T-helper 1 cell (primary cell): Measurements from ENCODE around the gene RAX2.

ENCODE experiments used
- DNase-seq, 5 donors: peaks; one replicate each; pipeline ENCODE4 v3.0.0-alpha.2; 2012 to 2020

The RAX2 gene

DNA sequence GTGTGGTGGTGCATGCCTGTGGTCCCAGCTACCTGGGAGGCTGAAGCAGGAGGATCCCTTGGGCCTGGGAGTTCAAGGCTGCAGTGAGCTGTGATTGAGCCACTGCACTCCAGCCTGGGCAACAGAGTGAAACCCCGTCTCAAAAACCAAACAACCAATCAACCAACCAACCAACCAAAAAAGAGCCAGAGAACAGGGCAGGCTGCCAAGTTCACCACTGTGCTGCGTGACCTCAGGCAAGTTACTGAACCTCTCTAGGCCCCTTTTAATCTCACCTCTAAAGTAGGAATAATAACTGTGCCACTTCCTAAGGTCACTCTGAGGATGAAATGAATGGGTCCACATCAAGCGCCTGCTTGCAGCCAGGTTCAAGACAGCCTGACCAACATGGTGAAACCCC lies 46.9 kb downstream of the RAX2 start:
- no peak for DNase-seq

DNA sequence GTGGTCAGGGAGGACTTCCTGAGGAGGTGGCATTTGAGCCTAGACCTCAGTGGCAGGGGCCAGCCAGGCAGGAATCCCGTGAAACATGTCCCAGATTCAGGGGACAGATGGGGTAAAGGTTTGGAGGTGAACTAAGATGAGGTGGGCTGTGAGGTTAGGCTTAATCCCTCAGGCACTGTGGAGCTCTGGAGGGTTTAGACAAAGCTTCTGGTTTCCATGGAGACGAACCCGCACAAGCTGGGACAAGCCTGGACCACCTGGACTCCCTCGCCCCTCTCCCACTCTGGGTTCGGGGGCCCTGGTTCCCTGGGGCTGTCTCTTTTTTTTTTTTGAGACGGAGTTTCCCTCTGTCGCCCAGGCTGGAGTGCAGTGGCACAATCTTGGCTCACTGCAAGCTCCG lies 48.1 kb downstream of the RAX2 start:
- no peak for DNase-seq

DNA sequence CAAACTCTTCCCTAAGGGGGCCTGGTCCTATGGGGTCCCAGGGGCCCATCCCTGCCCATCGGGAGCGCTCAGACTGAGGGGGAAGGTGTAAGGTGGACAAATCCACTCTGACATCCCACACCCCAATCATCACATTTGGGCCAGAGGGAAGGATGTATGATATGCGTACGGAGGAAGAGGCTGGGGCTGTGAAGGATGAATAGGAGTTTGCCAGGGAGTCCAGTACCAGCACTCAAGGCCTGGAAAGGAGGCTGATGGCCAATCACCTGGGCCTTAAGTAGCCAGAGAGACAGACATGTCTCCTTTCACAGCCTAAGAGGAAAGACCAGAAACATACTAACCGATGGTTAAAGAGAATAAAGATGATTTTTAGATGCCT lies 48.9 kb downstream of the RAX2 start:
- no peak for DNase-seq

DNA sequence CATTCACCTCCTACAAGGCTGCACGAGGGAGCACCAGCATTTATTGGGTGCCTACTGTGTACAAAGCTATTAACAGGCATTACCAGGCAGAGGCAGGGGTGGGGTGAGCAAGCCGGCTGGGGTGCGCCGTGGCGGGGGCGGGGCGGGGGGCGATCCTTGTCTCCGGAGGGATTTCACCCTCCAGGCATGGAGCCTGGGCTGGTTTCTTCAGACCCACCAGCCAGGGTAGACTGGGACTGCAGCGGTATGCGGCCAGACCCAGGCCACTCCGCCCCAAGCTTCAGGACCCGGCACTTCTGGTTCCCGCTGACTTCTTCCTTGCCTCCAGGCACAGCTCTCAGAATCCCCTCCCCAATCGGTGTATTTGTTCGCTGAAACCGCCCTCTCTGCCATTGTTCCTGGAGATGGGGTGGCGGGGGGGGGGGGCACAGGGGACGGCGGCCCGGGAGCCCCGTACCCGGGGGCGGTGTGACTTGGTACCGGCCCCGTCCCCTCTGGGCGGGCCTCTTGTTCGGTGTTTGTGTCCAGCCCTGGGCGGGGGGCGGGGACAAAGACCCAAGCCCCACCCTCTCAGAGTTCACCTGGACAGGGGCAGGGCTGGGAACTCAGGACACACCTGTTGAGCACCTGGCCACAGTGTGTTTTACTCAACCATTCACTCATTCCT lies 49.5 kb downstream of the RAX2 start:
- DNase-seq = no peak

DNA sequence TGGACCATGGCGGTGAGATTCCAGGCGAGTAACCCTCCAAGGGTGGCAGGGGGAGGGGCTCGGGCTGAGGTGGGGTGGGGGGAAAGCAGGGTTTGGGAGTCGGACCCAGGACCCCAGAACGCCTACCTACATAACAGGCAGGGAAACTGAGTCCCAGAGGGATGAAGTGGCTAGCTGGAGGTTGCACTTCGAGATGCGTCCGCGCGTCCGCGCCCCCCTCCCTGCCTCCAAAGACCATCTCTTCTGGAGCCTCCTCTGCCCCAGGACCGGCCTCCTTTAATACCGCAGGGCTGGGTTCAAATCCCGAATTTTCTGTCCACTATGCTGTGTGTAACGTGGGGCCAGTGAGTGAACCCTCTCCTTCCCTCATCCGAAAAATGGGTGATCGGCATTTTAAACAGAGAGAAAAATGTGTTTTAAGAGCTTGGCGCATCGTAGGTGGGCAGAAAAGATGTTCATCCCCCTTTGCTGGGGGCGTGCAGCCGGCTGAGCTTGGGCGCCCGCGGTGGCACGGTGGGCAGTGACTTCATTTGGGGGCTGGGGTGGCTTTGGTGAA lies 50.1 kb downstream of the RAX2 start:
- DNase-seq = no peak

DNA sequence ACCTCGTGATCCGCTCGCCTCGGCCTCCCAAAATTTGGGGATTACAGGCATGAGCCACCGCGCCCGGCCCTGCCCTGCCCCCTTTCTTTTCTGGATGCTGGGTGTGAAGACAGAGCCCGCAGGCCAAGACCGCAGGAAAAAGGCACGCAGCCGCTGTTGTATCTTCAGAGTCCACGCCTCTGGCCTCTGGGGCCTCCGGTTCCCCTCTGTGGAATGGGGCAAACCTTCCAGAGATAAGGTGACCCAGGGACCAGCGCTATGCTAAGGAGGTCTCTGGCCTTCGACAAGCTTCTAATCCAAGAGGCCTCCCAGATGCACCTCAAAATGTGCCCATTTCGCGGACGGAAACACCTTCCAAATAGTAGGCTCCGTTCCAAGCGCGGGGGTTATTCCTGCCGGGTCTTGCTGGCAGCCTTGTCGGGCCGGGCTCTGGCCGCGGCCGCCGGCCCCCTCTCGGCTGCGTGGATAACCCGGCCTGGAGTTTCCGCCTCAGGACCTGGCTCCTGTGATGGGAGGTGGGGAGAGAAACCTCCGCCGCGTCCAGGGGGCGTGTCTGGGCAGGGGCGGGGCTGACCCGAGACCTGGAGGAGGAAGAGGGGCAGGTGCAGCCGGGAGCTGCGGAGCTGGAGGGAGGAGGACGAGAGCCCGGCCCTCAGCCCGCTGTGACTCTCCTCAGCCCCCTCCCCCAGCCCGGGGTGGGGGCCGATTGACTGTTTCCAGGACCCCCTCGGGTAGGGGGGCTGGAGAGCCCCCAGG lies 50.7 kb downstream of the RAX2 start:
- DNase-seq = peak; percentile 78 to 85 (median 82)

DNA sequence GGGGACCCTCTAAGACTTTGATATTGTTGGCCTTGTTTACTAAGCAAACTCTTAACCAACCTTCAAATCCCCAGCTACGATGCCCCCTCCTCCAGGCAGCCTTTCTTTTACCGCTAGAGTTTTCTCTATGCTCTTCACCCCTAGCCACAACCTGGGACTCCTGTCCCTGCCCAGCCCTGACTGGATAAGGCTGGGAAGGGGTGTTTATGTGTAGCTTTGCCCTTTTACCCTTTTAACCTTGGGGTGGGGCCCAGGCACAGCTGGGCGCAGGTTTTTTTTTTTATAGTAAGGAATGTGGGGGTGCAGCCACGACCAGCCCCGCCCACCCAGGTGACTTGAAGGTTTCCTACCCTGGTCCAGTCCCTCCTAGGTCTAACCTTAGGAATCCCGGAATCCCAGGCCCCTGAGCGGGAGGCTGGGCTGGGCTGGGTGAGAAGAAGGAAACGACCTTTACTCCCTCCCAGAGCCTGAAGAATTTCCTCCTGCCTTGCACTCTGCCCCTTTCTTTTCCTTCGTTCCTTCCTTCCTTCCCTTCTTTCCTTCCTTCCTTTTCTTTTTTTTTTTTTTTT lies 51.6 kb downstream of the RAX2 start:
- DNase-seq = no peak

DNA sequence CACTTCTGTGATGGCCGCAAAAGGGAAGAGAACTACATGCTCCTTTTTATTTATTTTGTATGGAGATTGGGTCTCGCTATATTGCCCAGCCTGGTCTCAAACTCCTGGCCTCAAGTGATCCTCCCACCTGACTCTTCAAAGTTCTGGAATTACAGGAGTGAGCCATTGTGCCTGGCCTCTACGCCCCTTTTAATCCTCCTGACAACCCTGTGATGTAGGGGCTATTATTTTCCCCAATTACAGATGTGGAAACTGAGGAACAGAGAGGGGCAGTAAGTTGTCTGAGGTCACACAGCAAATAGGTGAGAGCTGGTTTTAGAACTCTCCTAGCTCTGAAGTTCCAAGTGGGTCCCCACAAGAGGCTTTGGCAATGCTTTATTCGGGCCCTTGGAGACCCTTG lies 52.2 kb downstream of the RAX2 start:
- no peak for DNase-seq
